Vagina (tissue), 2 donors: Measurements from ENCODE around the gene PSMD6. TPM values are rescaled to one million over a fixed set of nuclear protein-coding genes. Genes with fewer than 3 reads are reported as not detected.

Source experiments
- DNase-seq, 2 donors: peaks; one replicate each; pipeline ENCODE4 v3.0.0-alpha.2; 2017; ENCODE audit errors: extremely low spot score in 2 of 2
- H3K27ac ChIP-seq: fragments of 200-600 bp; sonication (generic); one replicate; pipeline ENCODE4 v1.5.1; 2019
- H3K27me3 ChIP-seq: fragments of 200-600 bp; sonication (generic); one replicate; pipeline ENCODE4 v1.5.1; 2019
- H3K36me3 ChIP-seq, 2 donors: fragments of 200-600 bp; sonication (generic); one replicate each; pipeline ENCODE4 v1.5.1; 2017 to 2019
- H3K4me1 ChIP-seq: fragments of 200-600 bp; sonication (generic); one replicate; pipeline ENCODE4 v1.5.1; 2019
- H3K4me3 ChIP-seq, 2 donors: fragments of 200-600 bp; sonication (generic); 1 replicate in 1 of 2; 2 replicates in 1 of 2; pipeline ENCODE4 v1.5.1; 2016 to 2019
- H3K9me3 ChIP-seq: fragments of 200-600 bp; sonication (generic); one replicate; pipeline ENCODE4 v1.5.1; 2019
- POLR2A ChIP-seq, 2 donors: fragments of 450-650 bp; IDR thresholded peaks; one replicate each; pipeline ENCODE4 v1.6.1; 2017; ENCODE audit warnings: antibody characterized with exemption in 2 of 2, mild to moderate bottlenecking in 2 of 2, moderate library complexity in 2 of 2
- POLR2AphosphoS5 ChIP-seq, 2 donors: sonication (generic); formaldehyde crosslinking; IDR thresholded peaks; one replicate each; pipeline ENCODE4 v1.9.0; 2017; ENCODE audit warnings: antibody characterized with exemption in 2 of 2, mild to moderate bottlenecking in 2 of 2, low read depth in 1 of 2; ENCODE audit not compliant: insufficient read depth in 1 of 2
- intact Hi-C: fragments of 100-400 bp; cut with DNase I; formaldehyde crosslinking; loops from one replicate; pipeline ENCODE4 v1.15.1; 2023
- total RNA-seq: library from RNA; depleted of rRNA; stranded (reverse); fragments of >200 nt; gene quantifications from one replicate; pipeline ENCODE4 v1.2.3, GENCODE V29; 2016
- TF ChIP-seq, protein P1 (sequence below), 3 experiments: fragments of 450-650 bp in 2 of 3; fragments of 200-600 bp in 1 of 3; sonication (generic) in 1 of 3; IDR thresholded peaks; one replicate each; pipeline ENCODE4 v1.5.1; 2017 to 2019; ENCODE audit warnings: antibody characterized with exemption in 3 of 3, mild to moderate bottlenecking in 2 of 3, moderate library complexity in 2 of 3

Gene PSMD6
- total RNA-seq, 1 donor from 2014 or later: 50.3 TPM

DNA sequence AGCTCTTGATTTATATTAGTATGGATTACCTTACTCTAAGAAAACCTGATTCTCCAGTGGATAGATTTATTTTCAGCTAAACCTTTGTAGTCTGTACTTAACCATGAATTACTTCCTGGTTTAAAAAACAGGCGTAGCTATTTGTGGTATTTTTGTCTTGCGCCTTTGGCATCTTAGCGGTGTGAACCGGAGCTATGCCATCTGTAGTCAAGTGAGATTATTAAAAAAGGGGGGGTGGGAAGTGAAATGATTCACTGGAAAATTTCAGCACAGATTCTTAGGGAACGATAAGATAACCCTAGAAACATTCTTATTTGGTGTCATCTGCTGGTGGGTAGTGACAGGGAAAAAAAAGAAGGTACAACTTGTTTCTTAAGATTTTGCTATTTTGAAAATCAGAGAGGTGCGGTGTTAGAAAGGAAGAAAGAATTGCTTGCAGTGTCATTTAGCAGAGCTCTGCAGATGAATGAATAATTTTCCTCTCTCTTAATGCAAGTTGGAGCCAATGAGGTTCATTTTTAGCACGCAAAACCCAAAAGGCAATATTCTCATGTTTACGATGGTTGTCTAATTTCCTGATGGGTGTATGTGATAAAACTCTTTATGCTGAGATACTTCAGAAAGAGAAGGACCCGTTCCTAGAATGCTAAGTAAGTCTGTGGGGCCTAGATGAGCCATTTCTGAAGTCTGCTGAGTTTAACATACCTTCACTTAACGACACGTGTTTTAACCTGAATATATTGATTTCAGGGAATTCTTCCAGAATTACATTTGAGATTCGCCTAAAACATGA is 44.0 kb downstream of the PSMD6 start:
- Histone ChIP-seq H3K27ac (no peak overlapping the region), H3K36me3 (peaks cover 0 to 26% of the 10 kb centered on the region in 2 donors), H3K27me3 (no peaks in the 10 kb centered on the region), H3K9me3 (no peaks in the 10 kb centered on the region), H3K4me3 (no peak overlapping the region), H3K4me1 (peaks cover 57% of the 10 kb centered on the region)
- DNase-seq: no peak
- intact Hi-C loops: no loop called here
- TF ChIP-seq POLR2AphosphoS5 (IDR thresholded peaks at IDR 0.05; ENCODE audit: insufficient read depth in 1 of 2, low read depth in 1 of 2): peak in 1 of 2 donors; percentile 39
- TF ChIP-seq, protein P1, sequence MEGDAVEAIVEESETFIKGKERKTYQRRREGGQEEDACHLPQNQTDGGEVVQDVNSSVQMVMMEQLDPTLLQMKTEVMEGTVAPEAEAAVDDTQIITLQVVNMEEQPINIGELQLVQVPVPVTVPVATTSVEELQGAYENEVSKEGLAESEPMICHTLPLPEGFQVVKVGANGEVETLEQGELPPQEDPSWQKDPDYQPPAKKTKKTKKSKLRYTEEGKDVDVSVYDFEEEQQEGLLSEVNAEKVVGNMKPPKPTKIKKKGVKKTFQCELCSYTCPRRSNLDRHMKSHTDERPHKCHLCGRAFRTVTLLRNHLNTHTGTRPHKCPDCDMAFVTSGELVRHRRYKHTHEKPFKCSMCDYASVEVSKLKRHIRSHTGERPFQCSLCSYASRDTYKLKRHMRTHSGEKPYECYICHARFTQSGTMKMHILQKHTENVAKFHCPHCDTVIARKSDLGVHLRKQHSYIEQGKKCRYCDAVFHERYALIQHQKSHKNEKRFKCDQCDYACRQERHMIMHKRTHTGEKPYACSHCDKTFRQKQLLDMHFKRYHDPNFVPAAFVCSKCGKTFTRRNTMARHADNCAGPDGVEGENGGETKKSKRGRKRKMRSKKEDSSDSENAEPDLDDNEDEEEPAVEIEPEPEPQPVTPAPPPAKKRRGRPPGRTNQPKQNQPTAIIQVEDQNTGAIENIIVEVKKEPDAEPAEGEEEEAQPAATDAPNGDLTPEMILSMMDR (IDR thresholded peaks at IDR 0.05): no peak

DNA sequence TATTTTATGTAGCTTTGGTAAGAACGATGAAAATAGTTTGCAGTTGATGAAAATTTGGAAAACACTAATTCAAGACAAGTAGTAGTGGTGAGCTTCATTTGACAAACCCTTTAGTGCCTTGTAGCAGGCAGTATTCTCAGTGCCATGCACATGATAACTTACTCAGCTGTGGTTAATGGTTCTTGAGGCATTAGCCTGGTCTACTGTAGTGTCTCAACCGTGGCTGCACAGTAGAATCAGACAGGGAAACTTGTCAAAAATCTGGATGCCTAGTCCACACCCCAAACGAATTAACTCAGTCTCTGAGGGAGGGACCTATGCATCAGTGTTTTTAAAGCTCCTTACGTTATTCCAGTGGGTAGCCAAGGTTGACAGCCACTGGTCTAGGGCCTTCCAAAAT is 45.4 kb downstream of the PSMD6 start:
- H3K36me3 ChIP-seq: peaks cover 0 to 13% of the 10 kb centered on the region in 2 donors
- no peaks in the 10 kb centered on the region for H3K27me3 ChIP-seq
- DNase-seq: no peak
- H3K4me3 ChIP-seq: no peak overlapping the region
- TF ChIP-seq POLR2AphosphoS5 (IDR thresholded peaks at IDR 0.05; ENCODE audit: insufficient read depth in 1 of 2, low read depth in 1 of 2) (no peak), POLR2A (IDR thresholded peaks at IDR 0.05) (no peak)
- TF ChIP-seq, protein P1 (IDR thresholded peaks at IDR 0.05): no peak
- H3K27ac ChIP-seq: peak overlapping the region; percentile 38
- no peaks in the 10 kb centered on the region for H3K9me3 ChIP-seq
- intact Hi-C loops: no loop called here
- peaks cover 71% of the 10 kb centered on the region for H3K4me1 ChIP-seq

DNA sequence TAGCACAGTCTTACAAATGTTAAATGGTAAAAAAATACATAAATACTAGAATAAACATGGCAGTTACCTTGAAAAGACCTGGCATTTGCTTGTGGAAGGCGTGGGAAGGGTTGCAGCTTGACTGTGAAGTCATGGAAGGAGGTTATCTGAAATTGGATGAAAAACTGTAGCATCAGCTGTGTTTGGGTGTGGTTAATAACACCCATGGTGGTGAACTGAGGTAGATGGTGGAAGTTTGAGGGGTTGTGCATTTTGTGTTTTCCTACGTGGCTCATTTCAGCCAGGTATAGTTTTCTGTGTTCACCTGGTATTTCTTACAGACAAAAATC is 46.5 kb downstream of the PSMD6 start:
- peak overlapping the region; percentile 59 for H3K27ac ChIP-seq
- TF ChIP-seq, protein P1 (IDR thresholded peaks at IDR 0.05): no peak
- TF ChIP-seq POLR2A (IDR thresholded peaks at IDR 0.05) (no peak), POLR2AphosphoS5 (IDR thresholded peaks at IDR 0.05; ENCODE audit: insufficient read depth in 1 of 2, low read depth in 1 of 2) (no peak)
- no peak for DNase-seq
- H3K36me3 ChIP-seq: peaks cover 0 to 11% of the 10 kb centered on the region in 2 donors
- H3K9me3 ChIP-seq: no peaks in the 10 kb centered on the region
- peaks cover 82% of the 10 kb centered on the region for H3K4me1 ChIP-seq
- no peaks in the 10 kb centered on the region for H3K27me3 ChIP-seq
- H3K4me3 ChIP-seq: no peak overlapping the region
- intact Hi-C loops: no loop called here

DNA sequence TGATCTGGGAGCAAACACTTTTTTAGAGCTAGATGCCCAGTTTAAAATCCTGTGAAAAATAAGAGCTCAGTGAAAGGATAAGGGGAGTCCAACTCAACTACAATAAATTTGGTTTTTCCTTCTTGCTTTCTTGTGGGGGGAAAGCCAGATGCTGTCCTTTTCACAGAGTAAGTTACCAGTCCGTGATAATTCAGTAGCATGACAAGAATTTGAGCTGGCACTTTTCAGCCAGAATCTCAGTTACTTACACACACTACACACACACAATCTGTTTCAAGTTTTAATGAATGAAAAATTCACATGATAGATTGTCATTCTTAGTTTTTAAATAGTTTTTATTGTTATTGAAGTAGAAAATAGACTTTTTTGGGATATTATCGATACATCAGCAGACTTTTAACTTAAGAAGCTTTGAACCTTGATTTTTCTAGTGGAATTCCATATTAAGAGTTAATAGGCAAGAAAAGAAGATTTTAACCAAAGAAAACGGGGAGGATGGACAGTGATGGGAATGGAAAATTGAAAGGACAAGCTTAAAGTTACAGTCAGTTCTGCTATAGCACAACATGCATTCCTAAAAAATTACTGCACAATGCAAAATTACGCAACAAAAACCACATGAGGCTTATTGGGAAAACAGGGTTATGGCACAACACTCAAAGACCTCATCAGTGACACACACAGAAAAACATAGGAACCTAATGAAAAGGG is 47.0 kb downstream of the PSMD6 start:
- intact Hi-C loops: no loop called here
- Histone ChIP-seq H3K27me3 (no peaks in the 10 kb centered on the region), H3K27ac (peak overlapping the region; percentile 59), H3K36me3 (peaks cover 0 to 8% of the 10 kb centered on the region in 2 donors), H3K4me1 (peaks cover 84% of the 10 kb centered on the region), H3K4me3 (no peak overlapping the region), H3K9me3 (no peaks in the 10 kb centered on the region)
- no peak for DNase-seq
- TF ChIP-seq, protein P1 (IDR thresholded peaks at IDR 0.05): no peak
- TF ChIP-seq POLR2A (IDR thresholded peaks at IDR 0.05): no peak
- TF ChIP-seq POLR2AphosphoS5 (IDR thresholded peaks at IDR 0.05; ENCODE audit: insufficient read depth in 1 of 2, low read depth in 1 of 2): peak; percentile 13 to 90

DNA sequence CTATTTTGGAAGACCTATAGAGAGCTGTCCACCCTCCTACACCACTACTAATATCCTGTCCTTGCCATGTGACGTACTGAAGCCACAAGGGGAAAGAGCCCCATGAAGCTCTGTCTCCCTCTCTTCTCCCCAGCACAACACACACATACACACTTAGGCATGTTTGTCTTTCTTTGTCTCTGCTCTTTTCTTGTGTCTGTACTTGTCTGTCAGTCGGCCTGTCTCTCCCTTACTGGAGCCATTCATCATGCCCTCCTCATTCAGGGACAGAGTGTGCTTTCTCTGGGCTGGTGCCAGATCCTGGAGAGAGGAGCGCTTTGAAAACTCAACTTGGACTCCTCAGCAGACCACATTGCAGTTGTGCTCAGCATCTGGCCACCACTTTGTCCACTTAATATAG is 47.6 kb downstream of the PSMD6 start:
- H3K4me1 ChIP-seq: peaks cover 85% of the 10 kb centered on the region
- no peak overlapping the region for H3K4me3 ChIP-seq
- TF ChIP-seq, protein P1 (IDR thresholded peaks at IDR 0.05): no peak
- no peak for TF ChIP-seq POLR2AphosphoS5 (IDR thresholded peaks at IDR 0.05; ENCODE audit: insufficient read depth in 1 of 2, low read depth in 1 of 2)
- no peak for TF ChIP-seq POLR2A (IDR thresholded peaks at IDR 0.05)
- no peak for DNase-seq
- intact Hi-C loops: no loop called here
- H3K27me3 ChIP-seq: no peaks in the 10 kb centered on the region
- H3K36me3 ChIP-seq: peaks cover 0 to 2% of the 10 kb centered on the region in 2 donors
- H3K9me3 ChIP-seq: no peaks in the 10 kb centered on the region
- peak overlapping the region; percentile 45 for H3K27ac ChIP-seq
